Measurements from ENCODE around the gene TIMM10B.
"Not testable (repeated sequence)": the region's sequence is repeated elsewhere in the genome, so short reads cannot be mapped to it uniquely, and the experiment has no call there.

The TIMM10B gene

GRCh38 chr11:6516865-6517264, 35.6 kb downstream of the TIMM10B start:
- no peak for DNase-seq (ENCODE audit: low spot score)

DNA sequence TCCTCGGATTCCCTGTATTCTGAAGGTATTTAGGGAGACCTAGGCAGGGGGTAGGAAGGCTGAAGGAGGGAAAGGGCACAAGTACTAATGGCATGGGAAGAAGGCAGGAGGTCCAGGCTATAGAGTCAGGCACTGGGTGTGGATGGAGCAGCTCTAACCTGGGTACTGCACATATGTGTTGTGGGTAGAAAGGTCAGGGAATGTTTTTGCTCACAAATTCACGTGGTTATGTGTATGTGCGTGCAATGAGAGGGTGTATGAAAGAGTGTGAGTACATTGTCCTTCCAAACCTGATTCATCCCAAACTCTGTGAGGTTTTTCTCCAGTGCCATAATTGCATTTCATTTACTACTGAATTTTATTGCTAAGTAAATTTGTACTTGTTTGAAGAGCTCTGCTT, 39.0 kb downstream of the TIMM10B start:
- DNase-seq (ENCODE audit: low spot score) = no peak

DNA sequence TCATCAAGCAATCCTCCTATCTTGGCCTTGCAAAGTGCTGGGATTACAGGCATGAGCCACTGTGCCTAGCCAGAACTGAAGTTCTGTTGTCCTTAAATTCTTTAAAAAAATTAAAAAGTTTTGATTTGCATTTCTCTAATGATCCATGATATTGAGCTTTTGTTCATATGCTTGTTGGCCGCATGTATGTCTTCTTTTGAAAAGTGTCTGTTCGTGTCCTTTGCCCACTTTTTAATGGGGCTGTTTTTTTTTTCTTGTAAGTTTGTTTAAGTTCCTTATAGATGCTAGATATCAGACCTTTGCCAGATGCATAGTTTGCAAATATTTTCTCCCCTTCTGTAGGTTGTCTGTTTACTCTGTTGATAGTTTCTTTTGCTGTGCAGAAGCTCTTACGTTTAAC, 40.6 kb downstream of the TIMM10B start:
- not testable (repeated sequence) for DNase-seq (ENCODE audit: low spot score)

DNA sequence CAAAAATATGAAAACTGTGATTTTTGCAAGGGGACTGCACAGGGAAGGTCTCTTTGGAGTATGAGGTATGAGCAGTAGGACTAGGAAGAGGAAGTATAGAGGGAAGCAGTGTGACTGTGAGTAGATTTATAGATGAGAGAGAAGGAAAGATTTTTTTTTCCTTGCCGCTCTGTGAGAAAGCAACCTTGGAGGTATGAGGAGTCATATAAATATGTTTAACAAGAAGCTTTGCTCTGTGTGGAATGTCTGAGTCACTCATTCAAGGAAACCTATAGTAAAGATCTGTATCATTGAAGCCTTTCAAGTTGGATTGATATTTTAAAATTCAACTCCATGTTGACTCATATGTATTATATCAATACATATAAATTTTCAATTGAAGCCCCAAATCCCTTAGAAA, 42.0 kb downstream of the TIMM10B start:
- DNase-seq (ENCODE audit: low spot score) = no peak

GRCh38 chr11:6526411-6527135, 45.3 kb downstream of the TIMM10B start:
- no peak for DNase-seq (ENCODE audit: low spot score)

DNA sequence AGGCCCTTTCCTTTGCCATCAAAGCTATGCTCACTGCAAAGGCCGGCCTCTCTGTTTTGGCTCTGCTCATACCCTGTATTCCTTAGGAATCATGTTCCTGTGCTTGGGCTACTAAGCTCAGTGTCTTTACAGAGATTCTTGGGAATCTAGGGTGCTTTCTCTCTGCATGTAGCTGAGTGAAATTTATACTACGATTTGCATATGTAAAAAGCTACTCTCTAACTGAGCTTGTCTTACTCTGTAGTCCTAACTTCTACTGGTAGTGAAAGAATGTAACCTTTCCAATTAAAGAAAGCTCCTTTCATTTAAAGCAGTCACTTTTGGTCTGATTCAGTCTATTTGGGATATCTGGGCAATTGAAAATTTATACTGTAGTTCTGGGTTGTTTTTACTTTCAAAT, 48.0 kb downstream of the TIMM10B start:
- no peak for DNase-seq (ENCODE audit: low spot score)

DNA sequence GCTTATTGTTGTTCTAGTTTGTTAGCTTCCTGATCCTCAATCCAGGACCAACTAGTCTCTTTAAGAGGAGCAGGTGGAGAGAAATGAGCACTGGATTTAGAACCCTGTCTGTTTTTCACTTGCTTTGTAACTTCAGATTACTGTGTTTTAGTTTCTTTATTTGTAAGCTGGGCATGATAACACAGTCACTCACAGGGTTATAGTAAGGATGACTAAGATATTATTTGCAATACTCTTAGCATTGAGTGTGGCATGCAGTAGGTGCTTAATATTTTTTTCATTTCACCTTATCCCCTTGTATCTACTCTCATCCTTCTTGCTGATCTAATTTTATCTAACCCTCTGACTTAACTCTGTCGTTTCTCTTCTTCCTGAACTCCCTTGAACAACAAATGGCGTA, 49.5 kb downstream of the TIMM10B start:
- DNase-seq (ENCODE audit: low spot score) = no peak

DNA sequence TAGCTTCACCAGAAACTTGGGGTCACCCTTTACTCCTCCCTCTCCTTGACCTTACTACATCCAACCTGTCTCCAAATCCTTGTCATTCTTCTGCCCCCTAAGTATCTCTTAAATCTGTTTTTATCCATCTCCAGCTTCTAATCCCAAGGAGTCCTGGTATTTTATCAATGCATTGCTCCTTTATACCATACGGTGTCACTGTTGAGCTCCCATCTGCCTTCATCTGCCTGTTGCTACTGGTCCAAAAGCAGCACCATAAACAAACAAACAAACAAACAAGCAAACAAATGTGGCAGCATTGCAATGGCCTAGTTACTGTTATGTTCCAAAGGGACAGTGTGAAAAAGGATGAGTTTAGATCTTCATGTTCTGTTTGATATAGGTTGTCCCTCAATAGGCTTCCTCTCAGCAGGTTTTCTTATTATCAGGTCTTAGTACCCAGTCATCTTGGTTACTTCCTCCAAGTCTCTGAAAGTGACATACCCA, 50.0 kb downstream of the TIMM10B start:
- peak; percentile 50 for DNase-seq (ENCODE audit: low spot score)

Measured in CD4-positive, alpha-beta T cell treated with Interleukin-2 at 100 ng/mL for 4 hours (primary cell).